HepG2 (cell line): ENCODE measurements around the gene PAX4. TPM values are rescaled to one million over a fixed set of nuclear protein-coding genes. Genes with fewer than 3 reads are reported as not detected.

Experiments used
- ATAC-seq: fragments of 200-7000 bp; cut with Tn5 transposase; 3 replicates; pipeline ENCODE4 v1.9.1; 2020; ENCODE audit warnings: mild to moderate bottlenecking, moderate library complexity
- BruUV-seq: library from RNA; stranded (reverse); fragments of 400-500 nt; replicated peaks from 2 replicates; lab custom pipeline; 2021; lab: Mats Ljungman, UMichigan
- CTCF ChIA-PET: fragments of 300-600 bp; formaldehyde crosslinking; extraction: SDS; loops from one replicate; lab custom pipeline; 2021; ENCODE audit warnings: low total read pairs, inconsistent platforms, low intra/inter-chr PET ratio; lab: Yijun Ruan, JAX
- POLR2A ChIA-PET: fragments of 350-600 bp; sonication (Branson Sonifier 250); formaldehyde crosslinking; loops from one replicate; lab custom pipeline; 2020; ENCODE audit warnings: antibody characterized with exemption, inconsistent platforms; lab: Yijun Ruan, JAX
- DNase-seq: peaks from one replicate; pipeline ENCODE4 v3.0.0-alpha.2; 2015; ENCODE audit warnings: low spot score
- FAIRE-seq: peaks from 3 replicates; lab custom pipeline; 2011; peaks lifted over from hg19 to GRCh38; lab: Jason Lieb, UNC
- H2AFZ ChIP-seq: one replicate; pipeline ENCODE4 v1.6.1; 2011; ENCODE audit warnings: low read length, inconsistent platforms
- H3K27ac ChIP-seq: fragments of 300-600 bp; 3 replicates; pipeline ENCODE4 v1.8.0; 2011; ENCODE audit warnings: mixed run types, mild to moderate bottlenecking, mixed read lengths, low read length, inconsistent platforms; ENCODE audit not compliant: insufficient read depth; ENCODE audit errors: extremely low read length
- H3K27me3 ChIP-seq, 2 experiments: fragments of 200-600 bp in 1 of 2; 2 replicates in 1 of 2; 3 replicates in 1 of 2; pipeline versions ENCODE4 v1.6.0 to v1.8.0; 2011; ENCODE audit warnings: low read length in 2 of 2, mild to moderate bottlenecking in 2 of 2, moderate library complexity in 2 of 2, inconsistent platforms in 1 of 2; ENCODE audit not compliant: insufficient read depth in 2 of 2, control insufficient read depth in 1 of 2
- H3K36me3 ChIP-seq, 2 experiments: fragments of 200-600 bp in 1 of 2; replicated peaks in 1 of 2; 2 replicates in 1 of 2; 3 replicates in 1 of 2; pipeline versions ENCODE4 v1.5.1 to v1.8.0; 2011; ENCODE audit warnings: low read length in 2 of 2, inconsistent platforms in 1 of 2; ENCODE audit not compliant: insufficient read depth in 2 of 2, control insufficient read depth in 1 of 2
- H3K4me1 ChIP-seq: 2 replicates; pipeline ENCODE4 v1.5.1; 2012; ENCODE audit warnings: low read length, inconsistent platforms; ENCODE audit not compliant: insufficient read depth
- H3K4me2 ChIP-seq: 2 replicates; pipeline ENCODE4 v1.6.0; 2011; ENCODE audit warnings: low read depth, low read length, inconsistent platforms
- H3K4me3 ChIP-seq, 3 experiments: fragments of 200-600 bp in 1 of 3; sonication (generic), shearing (Covaris generic) in 1 of 3; replicated peaks in 1 of 3; 2 replicates each; pipeline ENCODE4 v1.5.1; 2011 to 2016; ENCODE audit warnings: low read length in 3 of 3, inconsistent platforms in 2 of 3, low read depth in 2 of 3, mild to moderate bottlenecking in 2 of 3, control low read depth in 1 of 3, mixed read lengths in 1 of 3; ENCODE audit not compliant: insufficient read depth in 1 of 3
- H3K79me2 ChIP-seq: one replicate; pipeline ENCODE4 v1.6.1; 2011; ENCODE audit warnings: low read length, inconsistent platforms; ENCODE audit not compliant: insufficient read depth
- H3K9ac ChIP-seq: 2 replicates; pipeline ENCODE4 v1.6.0; 2011; ENCODE audit warnings: mild to moderate bottlenecking, low read depth, low read length, inconsistent platforms; ENCODE audit not compliant: insufficient read depth
- H3K9me3 ChIP-seq: 2 replicates; pipeline ENCODE4 v1.5.1; 2012; ENCODE audit warnings: mild to moderate bottlenecking, low read length
- H4K20me1 ChIP-seq: 2 replicates; pipeline ENCODE4 v1.6.0; 2011; ENCODE audit warnings: inconsistent platforms, mild to moderate bottlenecking, low read length, moderate library complexity; ENCODE audit not compliant: insufficient read depth
- KAT2B ChIP-seq: fragments of 150-350 bp; IDR thresholded peaks from 2 replicates; pipeline ENCODE4 v1.6.1; 2014; ENCODE audit warnings: low read depth, low read length, borderline replicate concordance
- MYPOP ChIP-seq: sonication (generic); formaldehyde crosslinking; IDR thresholded peaks from 2 replicates; pipeline ENCODE4 v1.8.1; 2023; ENCODE audit warnings: mild to moderate bottlenecking, moderate library complexity, missing genetic modification reagents
- PCBP1 ChIP-seq: fragments of 200-400 bp; formaldehyde crosslinking; IDR thresholded peaks from 2 replicates; pipeline ENCODE4 v1.6.1; 2017; ENCODE audit warnings: mild to moderate bottlenecking, low read depth, low read length, borderline replicate concordance
- POLR2A ChIP-seq, 2 experiments: IDR thresholded peaks; 2 replicates each; pipeline ENCODE4 v1.6.1; 2011; ENCODE audit warnings: low read depth in 2 of 2, low read length in 2 of 2, mild to moderate bottlenecking in 1 of 2, moderate library complexity in 1 of 2; ENCODE audit not compliant: insufficient read depth in 1 of 2
- RORA ChIP-seq: sonication (generic); formaldehyde crosslinking; IDR thresholded peaks from 2 replicates; pipeline ENCODE4 v1.5.0; 2020; ENCODE audit warnings: mild to moderate bottlenecking, missing genetic modification reagents, moderate library complexity
- SATB2 ChIP-seq: sonication (generic); formaldehyde crosslinking; IDR thresholded peaks from 2 replicates; pipeline ENCODE4 v1.5.0; 2020; ENCODE audit warnings: missing genetic modification reagents
- SNAPC2 ChIP-seq: sonication (generic); formaldehyde crosslinking; IDR thresholded peaks from 2 replicates; pipeline ENCODE4 v1.8.1; 2022; ENCODE audit warnings: mild to moderate bottlenecking, missing genetic modification reagents
- THAP9 ChIP-seq: sonication (generic); formaldehyde crosslinking; IDR thresholded peaks from 2 replicates; pipeline ENCODE4; 2020; ENCODE audit warnings: missing genetic modification reagents, mild to moderate bottlenecking, borderline replicate concordance
- ZNF160 ChIP-seq: sonication (generic); formaldehyde crosslinking; IDR thresholded peaks from 2 replicates; pipeline ENCODE4 v1.8.0; 2022; ENCODE audit warnings: mild to moderate bottlenecking, inconsistent platforms, missing genetic modification reagents
- ZNF296 ChIP-seq: sonication (generic); formaldehyde crosslinking; conservative IDR thresholded peaks from 2 replicates; pipeline ENCODE4 v1.5.0; 2020; ENCODE audit warnings: mild to moderate bottlenecking, missing genetic modification reagents
- ZNF318 ChIP-seq: sonication (generic); formaldehyde crosslinking; IDR thresholded peaks from 2 replicates; pipeline ENCODE4 v1.4.0; 2020; ENCODE audit warnings: mild to moderate bottlenecking, missing genetic modification reagents
- in situ Hi-C: cut with HindIII; loops from 2 replicates; pipeline ENCODE4 v1.10.0; 2017; ENCODE audit warnings: low pct_unique_long_range_greater_than_20kb; ENCODE audit not compliant: extremely low pct_ligation_motif_present
- intact Hi-C: fragments of 100-400 bp; cut with micrococcal nuclease; formaldehyde crosslinking; loops from one replicate; pipeline ENCODE4 v1.10.0; 2022; ENCODE audit not compliant: unreplicated experiment
- polyA plus RNA-seq, 8 experiments: library from polyadenylated mRNA; depleted of rRNA in 3 of 8; stranded (reverse) in 7 of 8; unstranded in 1 of 8; fragments of >200 nt; fragmentation: Illumina TruSeq in 4 of 8; extraction: Trizol in 4 of 8; gene quantifications; 2 replicates each; pipeline versions ENCODE4 v1.2.1 to v1.2.3, GENCODE V29; 2011 to 2016; ENCODE audit warnings: low read depth in 4 of 8, missing spikeins in 1 of 8, mixed read lengths in 1 of 8; ENCODE audit not compliant: insufficient read depth in 1 of 8
- total RNA-seq, 5 experiments: library from RNA; depleted of rRNA; stranded (reverse); fragments of >200 nt; fragmentation: Illumina TruSeq; extraction: Trizol; gene quantifications; 2 replicates each; pipeline ENCODE4 v1.2.3, GENCODE V29; 2016; ENCODE audit warnings: low read depth in 1 of 5

The PAX4 gene
- total and polyA plus RNA-seq, 2 of the 13 experiments (the other 11 are each of a cell fraction or from before 2014, with no cell fraction given): not detected

GRCh38 chr7:127580612-127581011 is 37.3 kb downstream of the PAX4 start:
- intact Hi-C loops: loop anchor here (10.0 kb wide), 2 partner anchors 74 to 186 kb away; partner anchors contain the start of genes SND1 and ZNF800
- ChIA-PET POLR2A (no interaction called here), CTCF (no interaction called here)
- peaks cover 0 to 4% of the 10 kb centered on the region in 2 experiments; a peak in 3 of 5 replicates for H3K36me3 ChIP-seq
- in situ Hi-C loops: no loop called here
- no peak overlapping the region for H3K4me2 ChIP-seq
- TF ChIP-seq RORA (CRISPR knock-in tag) (no peak), SATB2 (CRISPR knock-in tag) (no peak), MYPOP (CRISPR knock-in tag) (no peak), POLR2A (IDR thresholded peaks at IDR 0.05; ENCODE audit: insufficient read depth in 1 of 2, low read depth in 2 of 2, low read length in 2 of 2) (no peak), ZNF296 (no peak), SNAPC2 (no peak), ZNF160 (no peak), THAP9 (no peak), PCBP1 (no peak), KAT2B (no peak), ZNF318 (CRISPR knock-in tag) (no peak)
- BruUV-seq: no TSS peak
- H3K9ac ChIP-seq: no peak overlapping the region
- H4K20me1 ChIP-seq: no peaks in the 10 kb centered on the region; the same call in 1 of the 2 replicates
- H3K9me3 ChIP-seq: no peaks in the 10 kb centered on the region
- no peak overlapping the region for H2AFZ ChIP-seq
- DNase-seq (no peak), ATAC-seq (no peak), FAIRE-seq (no peak)
- H3K27ac ChIP-seq: no peak overlapping the region
- H3K4me3 ChIP-seq: no peak overlapping the region
- H3K27me3 ChIP-seq: no peaks in the 10 kb centered on the region; a peak in 1 of 5 replicates
- peaks cover 46% of the 10 kb centered on the region for H3K4me1 ChIP-seq
- peaks cover 13% of the 10 kb centered on the region for H3K79me2 ChIP-seq
